ENCODE measurements around the gene PDE4D.

Gene PDE4D

GRCh38 chr5:58934629-58935097 is 958.9 kb downstream of the PDE4D start:
- no peak overlapping the region for H3K27ac ChIP-seq
- no peak for TF ChIP-seq ZFX (IDR thresholded peaks at IDR 0.05; ENCODE audit: borderline replicate concordance)
- TF ChIP-seq, protein P1, sequence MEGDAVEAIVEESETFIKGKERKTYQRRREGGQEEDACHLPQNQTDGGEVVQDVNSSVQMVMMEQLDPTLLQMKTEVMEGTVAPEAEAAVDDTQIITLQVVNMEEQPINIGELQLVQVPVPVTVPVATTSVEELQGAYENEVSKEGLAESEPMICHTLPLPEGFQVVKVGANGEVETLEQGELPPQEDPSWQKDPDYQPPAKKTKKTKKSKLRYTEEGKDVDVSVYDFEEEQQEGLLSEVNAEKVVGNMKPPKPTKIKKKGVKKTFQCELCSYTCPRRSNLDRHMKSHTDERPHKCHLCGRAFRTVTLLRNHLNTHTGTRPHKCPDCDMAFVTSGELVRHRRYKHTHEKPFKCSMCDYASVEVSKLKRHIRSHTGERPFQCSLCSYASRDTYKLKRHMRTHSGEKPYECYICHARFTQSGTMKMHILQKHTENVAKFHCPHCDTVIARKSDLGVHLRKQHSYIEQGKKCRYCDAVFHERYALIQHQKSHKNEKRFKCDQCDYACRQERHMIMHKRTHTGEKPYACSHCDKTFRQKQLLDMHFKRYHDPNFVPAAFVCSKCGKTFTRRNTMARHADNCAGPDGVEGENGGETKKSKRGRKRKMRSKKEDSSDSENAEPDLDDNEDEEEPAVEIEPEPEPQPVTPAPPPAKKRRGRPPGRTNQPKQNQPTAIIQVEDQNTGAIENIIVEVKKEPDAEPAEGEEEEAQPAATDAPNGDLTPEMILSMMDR (IDR thresholded peaks at IDR 0.05): no peak

- TF ChIP-seq, protein P1 (IDR thresholded peaks at IDR 0.05): no peak
- TF ChIP-seq ZFX (IDR thresholded peaks at IDR 0.05; ENCODE audit: borderline replicate concordance): no peak
These were observed 959.5 kb downstream of the PDE4D start for GRCh38 chr5:58933891-58934628.

GRCh38 chr5:58932057-58932612 is 961.4 kb downstream of the PDE4D start:
- H3K27ac ChIP-seq: no peak overlapping the region
- TF ChIP-seq, protein P1 (IDR thresholded peaks at IDR 0.05): no peak
- no peak for TF ChIP-seq ZFX (IDR thresholded peaks at IDR 0.05; ENCODE audit: borderline replicate concordance)

More at GRCh38 chr5:58933891-58934628, 959.5 kb downstream of the PDE4D start:
- no peak overlapping the region for H3K27ac ChIP-seq

DNA sequence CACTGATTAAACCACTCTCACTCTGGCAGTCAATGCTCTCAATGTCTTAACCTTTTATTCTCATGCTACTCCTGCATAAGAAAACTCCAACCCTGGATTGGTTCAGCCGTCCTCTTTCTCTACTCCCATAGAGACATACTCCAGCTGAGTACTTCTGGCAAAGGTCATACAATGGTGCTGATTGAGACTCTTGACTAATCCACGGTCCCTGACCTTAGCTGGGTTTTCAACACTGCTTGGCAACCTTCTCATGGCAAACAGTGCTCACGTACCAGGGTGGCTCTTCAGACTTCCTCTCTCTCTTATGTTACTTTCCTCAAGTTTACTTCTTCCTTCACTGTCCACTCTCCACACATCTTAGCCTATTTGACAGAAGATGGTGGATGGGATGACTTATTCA is 963.0 kb downstream of the PDE4D start:
- H3K27ac ChIP-seq: no peak overlapping the region
- TF ChIP-seq, protein P1 (IDR thresholded peaks at IDR 0.05): no peak
- no peak for TF ChIP-seq ZFX (IDR thresholded peaks at IDR 0.05; ENCODE audit: borderline replicate concordance)

DNA sequence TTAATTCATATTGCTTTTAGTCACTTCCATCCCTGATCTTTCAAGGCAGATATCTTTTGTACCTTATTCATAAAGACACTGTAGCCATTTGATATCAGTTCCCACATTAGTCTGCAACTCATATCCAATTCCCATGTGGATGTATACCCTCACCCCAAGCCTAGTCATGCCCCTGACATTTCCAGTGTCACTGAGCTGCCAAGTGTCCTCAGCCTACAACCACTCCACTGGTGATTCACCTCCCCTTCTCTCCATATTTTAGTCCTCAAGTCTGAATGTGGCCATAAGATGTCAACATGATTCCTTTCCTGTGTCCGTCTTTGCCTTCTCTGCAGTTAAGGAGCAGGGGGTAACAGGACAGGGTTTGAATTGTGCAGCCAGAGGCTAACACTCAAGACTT is 963.8 kb downstream of the PDE4D start:
- TF ChIP-seq, protein P1 (IDR thresholded peaks at IDR 0.05): no peak
- no peak for TF ChIP-seq ZFX (IDR thresholded peaks at IDR 0.05; ENCODE audit: borderline replicate concordance)
- no peak overlapping the region for H3K27ac ChIP-seq

- TF ChIP-seq ZFX (IDR thresholded peaks at IDR 0.05; ENCODE audit: borderline replicate concordance): no peak
- TF ChIP-seq, protein P1 (IDR thresholded peaks at IDR 0.05): no peak
- no peak overlapping the region for H3K27ac ChIP-seq
These were observed 965.6 kb downstream of the PDE4D start for GRCh38 chr5:58927938-58928337.

GRCh38 chr5:58927181-58927580 is 966.3 kb downstream of the PDE4D start:
- H3K27ac ChIP-seq: no peak overlapping the region
- TF ChIP-seq ZFX (IDR thresholded peaks at IDR 0.05; ENCODE audit: borderline replicate concordance): no peak
- TF ChIP-seq, protein P1 (IDR thresholded peaks at IDR 0.05): no peak

All from 22Rv1 (cell line).